Transverse colon (tissue), 4 donors: ENCODE measurements around the gene CYP4B1.

Experiments used
- CTCF ChIP-seq, 5 experiments: fragments of 200-600 bp in 3 of 5; fragments of 450-650 bp in 2 of 5; sonication (generic) in 3 of 5; IDR thresholded peaks; 1 replicate in 2 of 5; 2 replicates in 3 of 5; pipeline ENCODE4 v1.5.1; 2016 to 2017; ENCODE audit warnings: antibody characterized with exemption in 5 of 5, inconsistent platforms in 3 of 5, mild to moderate bottlenecking in 2 of 5, moderate library complexity in 1 of 5
- EP300 ChIP-seq: sonication (generic); formaldehyde crosslinking; IDR thresholded peaks from one replicate; pipeline ENCODE4 v1.6.1; 2017; ENCODE audit warnings: antibody characterized with exemption, low read depth
- POLR2A ChIP-seq: fragments of 450-650 bp; IDR thresholded peaks from one replicate; pipeline ENCODE4 v1.6.1; 2016; ENCODE audit warnings: antibody characterized with exemption, mild to moderate bottlenecking, moderate library complexity
- POLR2AphosphoS5 ChIP-seq, 3 donors: sonication (generic); formaldehyde crosslinking; IDR thresholded peaks; one replicate each; pipeline ENCODE4 v1.6.1; 2016; ENCODE audit warnings: antibody characterized with exemption in 3 of 3

DNA sequence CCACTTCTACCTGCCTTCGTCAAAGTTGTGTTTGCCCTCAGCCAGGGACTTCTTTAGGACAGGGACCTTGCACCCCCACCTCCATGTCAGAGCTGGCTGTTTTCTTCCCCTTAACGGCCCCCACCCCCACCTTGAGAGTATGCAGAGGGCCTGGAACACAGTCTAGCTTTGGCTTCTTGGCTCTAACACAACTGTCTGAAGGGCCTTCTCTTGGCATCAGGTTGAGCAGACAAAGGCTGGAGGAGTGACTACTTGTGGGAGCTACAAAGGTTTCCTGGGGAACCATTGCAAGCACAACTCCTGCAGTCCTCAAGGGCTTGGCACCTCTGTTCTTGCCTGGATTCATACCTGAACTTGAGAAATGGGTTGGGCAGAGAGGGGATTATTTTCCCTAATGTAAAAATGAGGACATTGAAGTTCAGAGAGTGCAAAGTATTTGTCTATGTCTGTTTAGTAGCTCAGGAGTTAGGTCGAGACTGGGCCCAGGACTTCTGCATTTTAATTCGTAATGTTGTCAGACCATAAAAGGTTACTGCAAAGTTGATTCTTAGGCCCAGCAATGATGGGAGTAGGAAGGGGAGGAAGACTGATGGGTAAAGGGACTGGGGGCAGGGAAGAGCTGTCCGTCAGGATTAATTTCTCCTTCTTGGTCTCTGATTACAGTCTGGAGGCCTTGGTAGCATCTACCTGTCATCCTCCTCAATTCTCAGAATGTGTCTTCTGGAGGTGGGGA is 2.6 kb downstream of the CYP4B1 start:
- TF ChIP-seq CTCF (IDR thresholded peaks at IDR 0.05), result no peak
- TF ChIP-seq EP300, result no peak
- TF ChIP-seq POLR2A, result no peak
- TF ChIP-seq POLR2AphosphoS5 (IDR thresholded peaks at IDR 0.05), result no peak
